AG04449 (cell line): ENCODE data around the gene PDIA5.

Experiments used
- CTCF ChIA-PET: fragments of 350-600 bp; formaldehyde crosslinking; extraction: SDS; loops from one replicate; lab custom pipeline; 2021; ENCODE audit warnings: antibody characterized with exemption; lab: Yijun Ruan, JAX
- POLR2A ChIA-PET: fragments of 400-600, 350-600 bp; formaldehyde crosslinking; extraction: SDS; loops from one replicate; lab custom pipeline; 2020; ENCODE audit warnings: antibody characterized with exemption, inconsistent platforms; lab: Yijun Ruan, JAX
- DNase-seq: peaks from one replicate; pipeline ENCODE4 v3.0.0-alpha.2; 2010; ENCODE audit warnings: low read depth, low spot score
- H3K4me3 ChIP-seq: 2 replicates; pipeline ENCODE4 v1.5.1; 2011; ENCODE audit warnings: low read depth, mild to moderate bottlenecking, control low read depth, low read length
- TF ChIP-seq, protein P1 (sequence below): IDR thresholded peaks from one replicate; pipeline ENCODE4 v1.5.1; 2011; ENCODE audit warnings: mild to moderate bottlenecking, moderate library complexity, low read length, control low read depth, inconsistent platforms; ENCODE audit not compliant: insufficient read depth; ENCODE audit errors: missing control alignments

The PDIA5 gene

DNA sequence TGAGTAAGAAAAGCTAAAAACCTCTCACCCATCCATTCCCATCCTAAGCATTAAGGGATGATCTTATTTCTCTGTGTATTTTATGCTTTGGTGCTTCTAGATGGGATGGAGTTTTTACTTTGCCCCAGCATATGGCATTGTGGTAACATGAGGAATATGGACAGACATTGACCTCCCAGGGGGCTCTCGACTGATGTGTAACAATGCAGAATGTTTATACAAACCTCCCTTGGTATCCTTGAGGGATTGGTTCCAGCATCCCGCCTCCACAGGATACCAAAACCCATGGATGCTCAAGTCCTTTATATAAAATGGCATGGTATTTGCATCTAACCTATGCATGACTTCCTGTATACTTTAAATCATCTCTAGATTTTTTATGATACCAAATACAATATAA, 21.6 kb downstream of the PDIA5 start:
- TF ChIP-seq, protein P1, sequence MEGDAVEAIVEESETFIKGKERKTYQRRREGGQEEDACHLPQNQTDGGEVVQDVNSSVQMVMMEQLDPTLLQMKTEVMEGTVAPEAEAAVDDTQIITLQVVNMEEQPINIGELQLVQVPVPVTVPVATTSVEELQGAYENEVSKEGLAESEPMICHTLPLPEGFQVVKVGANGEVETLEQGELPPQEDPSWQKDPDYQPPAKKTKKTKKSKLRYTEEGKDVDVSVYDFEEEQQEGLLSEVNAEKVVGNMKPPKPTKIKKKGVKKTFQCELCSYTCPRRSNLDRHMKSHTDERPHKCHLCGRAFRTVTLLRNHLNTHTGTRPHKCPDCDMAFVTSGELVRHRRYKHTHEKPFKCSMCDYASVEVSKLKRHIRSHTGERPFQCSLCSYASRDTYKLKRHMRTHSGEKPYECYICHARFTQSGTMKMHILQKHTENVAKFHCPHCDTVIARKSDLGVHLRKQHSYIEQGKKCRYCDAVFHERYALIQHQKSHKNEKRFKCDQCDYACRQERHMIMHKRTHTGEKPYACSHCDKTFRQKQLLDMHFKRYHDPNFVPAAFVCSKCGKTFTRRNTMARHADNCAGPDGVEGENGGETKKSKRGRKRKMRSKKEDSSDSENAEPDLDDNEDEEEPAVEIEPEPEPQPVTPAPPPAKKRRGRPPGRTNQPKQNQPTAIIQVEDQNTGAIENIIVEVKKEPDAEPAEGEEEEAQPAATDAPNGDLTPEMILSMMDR = no peak
- ChIA-PET POLR2A (no interaction called here), CTCF (interaction anchor here (1.2 kb wide), 1 partner anchor 10 kb away, joined by 3 read pairs; no protein-coding TSS in a partner anchor)
- DNase-seq = no peak
- no peak overlapping the region for H3K4me3 ChIP-seq

DNA sequence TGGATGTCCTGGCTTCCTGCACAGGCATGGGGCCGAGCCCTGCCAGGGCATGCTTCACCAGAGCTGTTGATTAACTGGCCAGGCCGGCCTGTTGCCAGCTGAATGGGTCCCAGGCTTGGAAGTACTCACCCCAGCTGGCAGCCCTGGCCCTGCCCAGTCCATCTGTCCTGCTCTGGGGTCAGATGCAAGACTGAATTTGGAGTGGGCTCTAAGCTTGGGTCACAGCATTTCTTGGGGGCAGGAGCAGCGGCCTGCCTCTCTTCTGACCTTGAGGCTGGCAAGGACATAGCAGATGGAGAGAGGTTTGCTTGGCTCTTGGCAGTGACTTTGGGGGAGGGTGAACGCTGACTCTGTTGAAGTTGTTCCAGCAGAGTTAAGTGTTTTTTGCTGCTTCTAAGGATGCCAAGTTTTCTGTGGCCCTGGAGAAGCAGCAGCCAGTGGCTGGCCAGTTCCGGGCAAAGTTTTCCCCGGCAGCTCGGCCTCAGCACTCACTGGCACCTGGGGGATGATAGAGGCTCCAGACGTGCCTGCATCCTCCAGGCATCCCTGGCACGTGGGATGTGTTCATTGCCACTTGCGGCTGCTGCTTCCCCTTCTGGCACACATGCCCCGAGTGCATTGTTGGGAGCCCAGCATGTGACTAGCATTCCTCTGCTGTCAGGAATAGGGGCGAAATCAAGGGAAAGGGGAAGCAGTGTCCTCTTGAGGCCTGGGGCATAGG, 22.9 kb downstream of the PDIA5 start:
- ChIA-PET CTCF (interaction anchor here (0.5 to 1.2 kb wide), 2 partner anchors 9 to 1197 kb away, joined by 3 read pairs; no protein-coding TSS in a partner anchor), POLR2A (no interaction called here)
- no peak overlapping the region for H3K4me3 ChIP-seq
- TF ChIP-seq, protein P1 = no peak
- no peak for DNase-seq

DNA sequence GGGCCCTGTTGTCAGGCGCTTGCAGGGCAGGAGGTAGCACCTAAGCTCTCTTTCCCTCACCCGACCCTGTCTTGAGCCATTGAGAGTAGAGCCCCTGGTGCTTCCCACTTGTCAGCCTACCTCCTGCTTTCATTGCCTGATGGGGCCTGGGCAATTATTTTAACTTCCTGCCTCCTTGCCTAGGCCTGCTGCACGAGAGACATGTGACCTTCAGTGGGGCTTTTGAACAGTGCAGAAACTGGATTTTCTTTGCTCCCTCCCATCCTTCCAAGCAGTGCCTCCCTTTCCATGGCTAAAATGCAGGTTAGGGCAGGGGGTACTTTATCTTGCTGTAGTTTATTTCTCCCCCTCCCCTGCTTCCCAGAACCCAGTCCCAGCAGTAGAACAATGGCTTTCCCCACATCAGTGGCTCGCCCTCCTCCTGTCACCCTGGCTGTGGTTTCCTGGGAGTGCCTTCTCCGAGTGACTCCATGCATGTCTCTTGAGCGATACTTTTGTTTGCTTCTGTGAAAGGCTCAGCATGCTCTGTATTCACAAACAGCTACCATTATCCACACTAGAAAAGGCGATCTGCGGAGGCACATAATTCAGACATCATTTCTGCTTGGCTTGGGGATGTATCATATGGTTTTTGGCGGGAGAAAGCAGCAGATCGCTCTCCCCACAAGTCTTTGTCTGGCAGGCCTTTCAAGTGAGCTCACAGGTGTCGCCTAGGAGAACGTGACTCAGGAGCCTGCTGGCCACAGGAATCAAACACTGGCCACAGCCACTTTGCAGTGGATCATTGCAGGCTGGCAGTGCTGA, 24.1 kb downstream of the PDIA5 start:
- no peak for DNase-seq
- ChIA-PET CTCF (interaction anchor here (0.5 to 2.4 kb wide), 2 partner anchors 10 to 1198 kb away, joined by 3 to 5 read pairs; no protein-coding TSS in a partner anchor), POLR2A (no interaction called here)
- no peak overlapping the region for H3K4me3 ChIP-seq
- TF ChIP-seq, protein P1 = no peak

DNA sequence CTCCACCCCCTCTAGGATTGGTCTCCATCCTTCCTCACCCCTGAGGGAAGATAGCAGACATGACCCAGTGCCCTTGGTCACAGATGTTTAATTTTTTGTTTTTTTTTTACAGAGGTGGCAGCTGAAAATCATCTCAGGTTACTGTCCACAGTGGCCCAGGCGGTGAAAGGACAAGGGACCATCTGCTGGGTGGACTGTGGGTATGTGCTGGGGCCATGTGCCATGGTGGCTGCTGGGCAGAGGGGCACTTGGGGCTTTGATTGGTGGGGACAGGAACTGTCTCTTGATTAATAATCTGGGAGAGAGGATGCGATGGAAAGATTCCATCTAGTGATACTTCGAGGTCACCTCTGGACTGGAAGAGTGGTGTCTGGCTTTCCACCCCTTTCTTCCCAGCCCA, 25.4 kb downstream of the PDIA5 start:
- POLR2A ChIA-PET = no interaction called here
- CTCF ChIA-PET = interaction anchor here (2.4 kb wide), 1 partner anchor 11 kb away, joined by 5 read pairs; no protein-coding TSS in a partner anchor
- H3K4me3 ChIP-seq = no peak overlapping the region
- TF ChIP-seq, protein P1 = no peak
- DNase-seq = no peak

DNA sequence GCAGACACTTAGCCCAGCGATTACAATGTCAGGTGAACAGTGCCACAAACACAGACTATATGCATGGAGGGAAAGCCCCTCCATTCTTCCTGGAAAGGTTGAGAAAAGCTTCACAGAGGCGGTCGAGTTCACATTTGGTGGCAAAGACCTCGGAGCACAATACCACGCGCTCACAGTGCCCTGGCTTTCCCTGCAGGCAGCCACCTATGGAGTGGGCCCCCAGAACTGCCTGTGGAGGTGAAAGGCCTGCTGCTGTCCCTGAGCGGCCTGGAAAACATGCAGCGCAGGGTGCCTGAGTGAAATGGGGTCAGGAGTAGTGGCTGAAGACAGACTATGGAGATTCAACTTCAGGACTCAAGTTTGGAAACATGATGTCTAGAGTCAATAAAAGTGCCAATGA, 26.9 kb downstream of the PDIA5 start:
- ChIA-PET CTCF (interaction anchor here (1.2 to 1.3 kb wide), 2 partner anchors 9 to 11 kb away, joined by 4 to 5 read pairs; no protein-coding TSS in a partner anchor), POLR2A (no interaction called here)

More for the DNA sequence above, 26.9 kb downstream of the PDIA5 start:
- no peak overlapping the region for H3K4me3 ChIP-seq
- DNase-seq = no peak
- TF ChIP-seq, protein P1 = no peak
